Urinary bladder (tissue), 4 donors: ENCODE measurements around the gene SSX2IP. TPM values are rescaled to one million over a fixed set of nuclear protein-coding genes. Genes with fewer than 3 reads are reported as not detected.

Experiments used
- DNase-seq: peaks from one replicate; pipeline ENCODE4 v3.0.0-alpha.2; 2015; ENCODE audit errors: extremely low spot score
- H3K27ac ChIP-seq: one replicate; pipeline ENCODE4 v1.5.1; 2013; ENCODE audit warnings: low read depth, mild to moderate bottlenecking, moderate library complexity
- H3K36me3 ChIP-seq: one replicate; pipeline ENCODE4 v1.6.1; 2013; ENCODE audit warnings: mild to moderate bottlenecking, moderate library complexity; ENCODE audit not compliant: insufficient read depth
- H3K4me1 ChIP-seq: one replicate; pipeline ENCODE4 v1.6.1; 2013; ENCODE audit warnings: mild to moderate bottlenecking, moderate library complexity; ENCODE audit not compliant: insufficient read depth
- H3K4me3 ChIP-seq: one replicate; pipeline ENCODE4 v1.5.1; 2013; ENCODE audit warnings: low read depth, low read length
- WGBS: extraction: QIAGEN DNeasy Blood & Tissue Kit; methylation state at CpG from one replicate; pipeline ENCODE4 v1.1.7; 2013; 5-methylcytosine and 5-hydroxymethylcytosine counted together
- polyA plus RNA-seq: library from polyadenylated mRNA; stranded (reverse); fragments of 200-250 nt; gene quantifications from one replicate; pipeline ENCODE4 v1.2.3, GENCODE V29; 2013
- total RNA-seq: library from RNA; depleted of rRNA; stranded (reverse); fragments of >200 nt; gene quantifications from one replicate; pipeline ENCODE4 v1.2.3, GENCODE V29; 2014
- donor health status: healthy with polysubstance abuse.
- donor health status: healthy.

Gene SSX2IP
- total and polyA plus RNA-seq, 2 donors, result 8.2 to 33.3 TPM

- Histone ChIP-seq H3K4me1 (peaks cover 3% of the 10 kb centered on the region), H3K4me3 (no peak overlapping the region), H3K36me3 (no peaks in the 10 kb centered on the region), H3K27ac (no peak overlapping the region)
- DNase-seq, result no peak
- WGBS, result 67% methylated on average over 1 of the region's 1 CpG
Observed at GRCh38 chr1:84700070-84700469, 9.8 kb upstream of the SSX2IP start.

DNA sequence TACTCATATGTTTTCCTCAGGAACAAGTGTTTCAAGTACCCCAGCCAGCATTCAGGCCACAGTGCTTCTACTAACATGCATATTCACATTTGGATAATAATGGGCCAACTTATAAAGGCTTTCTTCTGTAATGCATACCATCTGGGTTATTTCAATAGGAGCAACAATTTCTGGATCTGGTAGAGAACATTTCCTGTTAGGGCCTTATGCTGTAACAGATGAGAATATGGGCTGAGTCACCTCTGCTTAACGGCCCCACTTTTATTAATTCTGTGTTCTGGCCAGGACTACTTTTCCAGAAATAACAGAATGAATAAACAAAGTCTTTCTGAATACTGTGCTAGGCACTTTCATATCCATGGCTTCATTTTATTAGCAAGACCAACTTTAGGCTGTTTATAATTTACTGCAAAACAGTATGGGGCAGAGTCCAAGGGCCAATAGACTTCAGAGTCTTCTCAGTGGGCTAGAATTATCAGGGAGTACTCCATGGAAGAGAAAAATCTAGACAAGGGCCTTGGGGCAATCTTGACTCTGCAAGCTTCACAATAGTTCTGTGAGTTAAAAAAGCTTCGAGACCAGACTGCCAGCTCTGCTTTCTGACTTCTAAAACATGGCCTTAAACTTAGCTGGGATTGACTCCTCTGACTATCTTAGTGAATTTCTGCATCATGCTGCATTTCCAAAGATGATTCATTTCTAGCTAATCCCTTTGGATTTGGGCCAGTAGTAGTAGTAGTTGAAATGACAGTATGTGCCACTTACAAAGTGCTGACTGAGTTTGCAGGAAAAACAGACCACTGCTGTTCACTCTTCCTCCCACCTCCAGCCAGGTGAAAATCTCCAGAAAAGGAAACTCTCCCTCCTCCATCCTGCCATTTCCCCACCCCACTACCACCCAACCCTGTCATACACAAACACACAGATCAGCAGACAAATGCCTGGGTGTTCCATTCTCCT lies 8.2 kb upstream of the SSX2IP start:
- no peak overlapping the region for H3K27ac ChIP-seq
- DNase-seq, result peak; percentile 39

GRCh38 chr1:84693785-84694184 lies 3.5 kb upstream of the SSX2IP start:
- H3K4me1 ChIP-seq, result peaks cover 2% of the 10 kb centered on the region
- H3K4me3 ChIP-seq, result no peak overlapping the region
- H3K27ac ChIP-seq, result no peak overlapping the region
- no peaks in the 10 kb centered on the region for H3K36me3 ChIP-seq
- DNase-seq, result no peak
- WGBS, result 89% methylated on average over 1 of the region's 1 CpG

More for the DNA sequence above, 8.2 kb upstream of the SSX2IP start:
- peaks cover 3% of the 10 kb centered on the region for H3K4me1 ChIP-seq
- WGBS, result 10% methylated on average over 2 of the region's 2 CpGs
- H3K36me3 ChIP-seq, result no peaks in the 10 kb centered on the region
- no peak overlapping the region for H3K4me3 ChIP-seq

GRCh38 chr1:84693005-84693404 lies 2.7 kb upstream of the SSX2IP start:
- no peak for DNase-seq
- H3K4me3 ChIP-seq, result no peak overlapping the region
- no peaks in the 10 kb centered on the region for H3K36me3 ChIP-seq
- 89% methylated on average over 2 of the region's 2 CpGs for WGBS
- H3K4me1 ChIP-seq, result no peaks in the 10 kb centered on the region
- no peak overlapping the region for H3K27ac ChIP-seq

- 86% methylated on average over 6 of the region's 6 CpGs for WGBS
- no peaks in the 10 kb centered on the region for H3K4me1 ChIP-seq
- no peaks in the 10 kb centered on the region for H3K36me3 ChIP-seq
- DNase-seq, result no peak
- H3K4me3 ChIP-seq, result no peak overlapping the region
- H3K27ac ChIP-seq, result no peak overlapping the region
Observed at GRCh38 chr1:84692391-84692790, 2.1 kb upstream of the SSX2IP start.

DNA sequence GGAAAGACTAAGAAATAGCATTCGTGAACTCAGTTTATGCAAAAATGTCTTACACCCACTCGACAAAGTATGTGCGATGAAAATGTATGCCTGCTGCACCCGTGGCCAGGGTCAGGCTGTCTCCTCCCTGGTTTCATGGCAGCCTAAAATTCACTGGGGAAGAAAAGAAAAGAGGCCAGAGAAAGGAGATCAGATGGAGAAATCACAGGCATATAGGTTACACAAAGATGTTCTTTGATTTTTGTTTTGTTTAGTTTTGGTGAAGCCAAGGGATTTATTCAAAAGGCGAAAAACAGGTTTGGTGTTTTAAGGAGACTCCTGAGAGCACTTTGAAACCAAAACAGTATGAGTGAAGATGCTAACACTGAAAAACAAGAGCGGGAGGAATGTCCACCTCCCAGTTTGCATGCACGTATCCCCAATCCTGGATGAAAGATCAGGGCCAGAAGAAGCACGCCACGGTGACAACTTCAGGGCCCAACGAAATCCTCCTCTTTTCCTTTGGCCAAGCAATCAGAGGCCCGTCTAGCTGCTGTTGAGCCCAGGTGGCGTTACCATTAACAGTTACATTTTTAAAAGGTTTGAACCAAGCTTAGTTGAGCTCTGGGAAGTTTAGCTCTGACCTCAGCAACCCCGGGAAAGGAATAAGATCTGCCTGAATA lies 992 bp upstream of the SSX2IP start:
- peak overlapping the region; percentile 77 for H3K4me3 ChIP-seq
- no peaks in the 10 kb centered on the region for H3K36me3 ChIP-seq
- DNase-seq, result no peak
- WGBS, result 45% methylated on average over 13 of the region's 13 CpGs
- H3K27ac ChIP-seq, result no peak overlapping the region
- H3K4me1 ChIP-seq, result no peaks in the 10 kb centered on the region

DNA sequence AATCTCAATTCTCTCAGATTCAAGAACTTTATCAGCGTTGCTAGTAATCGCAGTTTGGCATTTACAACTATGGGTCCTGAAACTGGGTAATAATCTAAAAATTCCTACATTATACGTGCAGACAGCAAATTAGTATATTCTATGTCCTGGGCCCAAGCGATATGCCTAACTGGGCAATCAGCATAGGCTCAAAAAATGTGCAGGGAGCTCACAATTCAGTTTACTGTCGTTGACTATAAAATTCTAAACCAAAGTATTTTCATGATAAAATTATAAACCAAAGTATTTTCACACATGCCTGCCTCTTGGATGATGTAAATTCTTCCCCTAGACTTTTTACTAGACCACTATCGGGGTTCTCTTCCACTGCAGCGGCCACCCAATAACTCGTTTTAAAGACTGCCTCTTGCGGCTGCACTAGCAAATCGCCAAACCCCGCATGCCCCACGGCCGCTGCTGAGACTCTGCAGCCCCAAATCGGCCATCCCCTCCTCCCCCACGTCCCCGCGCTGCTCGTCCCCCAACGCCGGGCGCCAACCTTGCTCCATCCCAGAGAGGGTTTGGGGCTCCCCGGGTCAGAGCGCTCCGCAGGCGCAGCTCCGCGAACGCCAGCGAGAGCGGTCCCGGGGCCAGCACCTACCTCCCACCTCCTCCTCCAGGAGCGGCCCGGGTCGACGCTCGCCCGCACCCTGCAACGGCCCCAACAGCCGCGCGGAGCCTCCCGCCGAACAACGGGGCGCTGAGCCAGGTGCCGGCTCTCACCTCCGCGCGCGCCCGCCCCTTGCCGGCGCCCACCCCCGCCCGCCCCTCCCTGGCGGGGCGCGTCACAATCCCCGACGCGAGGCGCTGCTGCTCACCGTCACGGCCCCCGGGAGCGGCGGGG lies 506 bp downstream of the SSX2IP start:
- 1% methylated on average over 66 of the region's 67 CpGs for WGBS
- H3K27ac ChIP-seq, result peak overlapping the region; percentile 74
- H3K4me3 ChIP-seq, result peak overlapping the region; percentile 77
- H3K4me1 ChIP-seq, result no peaks in the 10 kb centered on the region
- no peaks in the 10 kb centered on the region for H3K36me3 ChIP-seq
- no peak for DNase-seq

DNA sequence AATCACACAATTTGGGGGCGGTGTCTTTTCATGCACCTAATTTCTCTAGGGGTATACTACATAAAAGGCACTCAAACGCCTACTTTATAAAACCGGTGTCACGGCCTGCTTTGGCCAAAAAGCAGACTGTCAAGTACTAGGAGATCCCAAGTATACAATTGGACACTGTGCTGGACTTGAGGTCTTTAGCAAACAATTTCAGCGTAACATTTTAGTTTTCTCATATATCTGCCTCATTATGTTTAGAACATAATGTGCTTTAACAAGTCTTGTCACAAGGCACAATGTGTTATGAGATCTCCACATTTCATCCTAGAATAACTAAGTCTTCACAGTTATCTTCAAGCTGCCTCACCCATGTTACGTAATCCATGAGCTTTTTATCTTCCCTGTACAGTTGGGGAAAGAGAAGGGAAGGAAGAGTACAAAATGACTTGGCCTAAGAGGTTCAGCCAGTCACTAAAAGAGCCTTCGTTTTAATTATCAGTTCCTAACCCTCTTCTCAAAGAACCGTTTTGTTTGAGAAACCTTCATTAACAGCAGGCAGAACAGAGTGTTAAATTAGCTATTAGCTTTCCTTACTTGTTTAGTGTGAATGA lies 1.7 kb downstream of the SSX2IP start:
- DNase-seq, result no peak
- 77% methylated on average over 8 of the region's 8 CpGs for WGBS
- no peak overlapping the region for H3K4me3 ChIP-seq
- H3K36me3 ChIP-seq, result no peaks in the 10 kb centered on the region
- no peaks in the 10 kb centered on the region for H3K4me1 ChIP-seq
- no peak overlapping the region for H3K27ac ChIP-seq

DNA sequence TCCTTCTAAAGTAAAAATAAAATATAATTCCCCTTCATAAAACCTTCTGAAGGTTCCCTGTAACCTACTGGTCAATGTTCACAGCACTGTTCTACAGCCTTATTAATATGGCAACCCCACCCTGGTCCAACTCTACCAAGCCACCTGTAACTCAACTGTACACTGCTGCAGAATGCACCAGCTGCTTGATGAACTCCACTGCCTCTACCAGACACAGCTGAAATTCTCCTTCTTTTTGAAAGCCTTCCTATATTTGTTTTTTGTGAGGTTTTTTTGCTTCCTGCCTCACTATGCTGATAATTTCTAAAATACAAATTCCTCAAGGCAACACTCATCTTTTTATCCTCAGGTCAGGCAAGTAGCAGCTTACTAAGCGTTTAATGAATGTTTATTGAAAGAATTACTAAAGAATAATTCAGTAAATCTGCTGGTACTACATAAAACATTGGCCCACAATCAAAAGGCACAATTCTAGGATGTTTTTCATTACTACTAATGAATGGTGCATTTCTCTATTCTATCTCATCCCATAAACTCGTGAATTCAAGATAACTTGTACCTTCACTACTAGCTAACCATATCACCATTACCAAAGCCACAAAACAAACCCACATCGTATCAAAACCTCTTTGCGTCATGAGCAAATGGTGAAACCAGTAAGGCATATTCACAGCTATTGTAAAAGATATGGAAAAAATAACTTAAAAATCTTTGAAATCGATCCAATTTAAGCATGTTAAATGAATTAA lies 2.4 kb downstream of the SSX2IP start:
- Histone ChIP-seq H3K4me3 (no peak overlapping the region), H3K36me3 (no peaks in the 10 kb centered on the region), H3K27ac (no peak overlapping the region), H3K4me1 (no peaks in the 10 kb centered on the region)
- DNase-seq, result no peak
- 77% methylated on average over 5 of the region's 5 CpGs for WGBS

- Histone ChIP-seq H3K36me3 (no peaks in the 10 kb centered on the region), H3K27ac (no peak overlapping the region), H3K4me3 (no peak overlapping the region), H3K4me1 (no peaks in the 10 kb centered on the region)
- 91% methylated on average over 1 of the region's 1 CpG for WGBS
- no peak for DNase-seq
Observed at GRCh38 chr1:84686223-84686622, 4.0 kb downstream of the SSX2IP start.

GRCh38 chr1:84683508-84683907 lies 6.8 kb downstream of the SSX2IP start:
- H3K4me1 ChIP-seq, result no peaks in the 10 kb centered on the region
- no peak for DNase-seq
- no peak overlapping the region for H3K27ac ChIP-seq
- H3K4me3 ChIP-seq, result no peak overlapping the region
- H3K36me3 ChIP-seq, result no peaks in the 10 kb centered on the region
- 94% methylated on average over 2 of the region's 2 CpGs for WGBS

- WGBS, result 98% methylated on average over 5 of the region's 5 CpGs
- Histone ChIP-seq H3K36me3 (no peaks in the 10 kb centered on the region), H3K4me3 (no peak overlapping the region), H3K4me1 (no peaks in the 10 kb centered on the region), H3K27ac (no peak overlapping the region)
- no peak for DNase-seq
Observed at GRCh38 chr1:84682047-84682446, 8.2 kb downstream of the SSX2IP start.
